Kidney capillary endothelial cell (primary cell): ENCODE measurements around the gene ABCC8.
A peak's percentile ranks its signal among the peaks of the same experiment; 100 is the strongest.

ENCODE experiments used
- DNase-seq: peaks from one replicate; pipeline ENCODE4 v3.0.0-alpha.2; 2018; ENCODE audit warnings: low spot score

The ABCC8 gene

GRCh38 chr11:17351172-17351509, 125.5 kb downstream of the ABCC8 start:
- peak; percentile 7 for DNase-seq

- no peak for DNase-seq
Observed at GRCh38 chr11:17350455-17351171, 126.0 kb downstream of the ABCC8 start.

DNA sequence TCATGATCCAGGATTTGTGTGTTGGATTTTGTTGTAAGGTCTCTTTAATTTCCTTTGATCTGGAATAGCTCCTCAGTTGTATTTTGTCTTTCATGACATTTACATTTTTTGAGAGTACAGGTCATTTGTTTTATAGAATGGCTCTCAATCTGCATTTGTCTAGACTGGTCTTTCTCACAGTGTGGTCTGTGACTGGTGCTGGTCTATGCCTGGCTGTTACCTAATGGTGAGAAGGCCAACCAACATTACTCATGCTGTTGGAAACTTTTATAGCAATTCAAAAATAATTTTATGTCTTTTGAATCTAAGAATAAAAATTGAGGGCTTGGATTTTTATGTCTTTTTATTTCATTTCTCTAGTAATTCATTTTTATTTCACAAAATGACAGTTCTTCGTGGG, 129.0 kb downstream of the ABCC8 start:
- no peak for DNase-seq

GRCh38 chr11:17343907-17344306, 132.7 kb downstream of the ABCC8 start:
- DNase-seq, result no peak

- DNase-seq, result no peak
Observed at GRCh38 chr11:17343257-17343656, 133.4 kb downstream of the ABCC8 start.
